A673 (cell line): ENCODE measurements around the gene CIZ1. TPM values are rescaled to one million over a fixed set of nuclear protein-coding genes. Genes with fewer than 3 reads are reported as not detected.

Experiments used
- BruUV-seq: library from RNA; stranded (reverse); fragments of 400-500 nt; replicated peaks from 2 replicates; lab custom pipeline; 2021; lab: Mats Ljungman, UMichigan
- CTCF ChIA-PET: fragments of 300-600 bp; sonication (Branson Sonifier 250); formaldehyde crosslinking; loops from one replicate; lab custom pipeline; 2022; ENCODE audit warnings: antibody characterized with exemption; lab: Charles Lee
- POLR2A ChIA-PET: fragments of 300-600 bp; sonication (Branson Sonifier 250); formaldehyde crosslinking; loops from one replicate; lab custom pipeline; 2022; ENCODE audit warnings: antibody characterized with exemption; ENCODE audit not compliant: low non-redundant PET; lab: Charles Lee
- DNase-seq: peaks from one replicate; pipeline ENCODE4 v3.0.0-alpha.2; 2015; ENCODE audit warnings: low spot score
- H3K27ac ChIP-seq: fragments of 200-600 bp; sonication (generic); 2 replicates; pipeline ENCODE4 v1.5.1; 2016; ENCODE audit warnings: mixed run types, low read depth, mild to moderate bottlenecking, mixed read lengths, antibody characterized with exemption, low read length; ENCODE audit not compliant: poor library complexity, severe bottlenecking
- H3K27me3 ChIP-seq: fragments of 200-600 bp; sonication (generic); replicated peaks from 2 replicates; pipeline ENCODE4 v1.6.1; 2017; ENCODE audit warnings: mixed run types, low read depth, mild to moderate bottlenecking, mixed read lengths, antibody characterized with exemption, low read length; ENCODE audit not compliant: insufficient read depth, poor library complexity
- H3K36me3 ChIP-seq: fragments of 200-600 bp; sonication (generic); 2 replicates; pipeline ENCODE4 v1.6.1; 2016; ENCODE audit warnings: mixed run types, mild to moderate bottlenecking, mixed read lengths, antibody characterized with exemption, low read length; ENCODE audit not compliant: insufficient read depth, poor library complexity, severe bottlenecking
- H3K4me1 ChIP-seq: fragments of 200-600 bp; sonication (generic); 2 replicates; pipeline ENCODE4 v1.6.1; 2017; ENCODE audit warnings: mixed run types, mild to moderate bottlenecking, mixed read lengths, antibody characterized with exemption, low read length; ENCODE audit not compliant: insufficient read depth, poor library complexity, severe bottlenecking
- H3K4me3 ChIP-seq: fragments of 200-600 bp; sonication (generic); 2 replicates; pipeline ENCODE4 v1.5.1; 2016; ENCODE audit warnings: low read depth, mixed run types, mild to moderate bottlenecking, mixed read lengths, low read length; ENCODE audit not compliant: poor library complexity, severe bottlenecking
- H3K9me3 ChIP-seq: fragments of 200-600 bp; sonication (generic); 2 replicates; pipeline ENCODE4 v1.6.1; 2016; ENCODE audit warnings: mixed run types, low read depth, mild to moderate bottlenecking, mixed read lengths, antibody characterized with exemption, low read length; ENCODE audit not compliant: poor library complexity, severe bottlenecking
- EZH2 ChIP-seq: fragments of 200-600 bp; sonication (generic); IDR thresholded peaks from 2 replicates; pipeline ENCODE4 v1.6.1; 2017; ENCODE audit warnings: borderline replicate concordance, low read depth, mild to moderate bottlenecking, mixed read lengths, antibody characterized with exemption, low read length; ENCODE audit not compliant: poor library complexity, severe bottlenecking
- intact Hi-C: fragments of 100-400 bp; cut with micrococcal nuclease; formaldehyde crosslinking; loops from one replicate; pipeline ENCODE4 v1.10.0; 2022; ENCODE audit not compliant: unreplicated experiment
- total RNA-seq: library from RNA; stranded (reverse); gene quantifications from 2 replicates; pipeline ENCODE4 v1.2.3, GENCODE V29; 2021
- TF ChIP-seq, protein P1 (sequence below): fragments of 300-800, 200-600 bp; sonication (generic); conservative IDR thresholded peaks from 2 replicates; pipeline ENCODE4 v1.5.1; 2017; ENCODE audit warnings: low read depth, mild to moderate bottlenecking, antibody characterized with exemption, low read length, moderate library complexity, mixed read lengths

Gene CIZ1
- total RNA-seq, 1 experiment from 2014 or later, result 158 TPM

DNA sequence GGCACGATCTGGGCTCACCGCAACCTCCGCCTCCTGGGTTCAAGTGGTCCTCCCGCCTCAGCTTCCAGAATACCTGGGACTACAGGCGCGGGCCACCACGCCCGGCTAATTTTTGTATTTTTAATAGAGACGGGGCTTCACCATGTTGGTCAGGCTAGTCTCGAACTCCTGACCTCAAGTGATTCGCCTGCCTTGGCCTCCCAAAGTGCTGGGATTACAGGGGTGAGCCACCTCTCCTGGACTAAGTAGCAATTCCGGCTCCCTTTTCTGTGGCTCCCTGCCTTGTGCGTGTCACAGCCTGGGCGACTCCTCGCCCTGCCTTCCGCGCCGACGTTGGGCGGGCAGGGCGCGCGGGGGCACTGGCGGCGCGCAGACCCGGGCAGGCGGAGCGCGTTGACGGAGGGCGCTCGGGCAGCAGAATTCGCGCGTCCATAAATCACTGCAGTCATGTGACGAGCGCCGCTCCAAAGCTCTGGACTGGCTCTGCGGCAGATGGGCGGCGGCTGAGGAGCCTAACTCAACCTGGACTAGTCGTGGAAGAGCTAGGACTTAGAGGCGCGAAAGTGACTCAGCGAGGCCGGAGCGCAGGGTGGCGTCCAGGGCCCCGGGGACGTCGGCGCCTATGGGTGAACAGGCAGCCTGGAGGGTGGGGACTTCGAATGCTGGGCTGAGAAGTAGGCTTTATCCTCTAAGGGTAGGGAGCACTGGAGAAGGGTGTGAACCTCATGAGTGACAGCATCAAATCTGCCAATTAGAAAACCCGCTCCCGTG, 1.4 kb upstream of the CIZ1 start:
- peaks cover 19% of the 10 kb centered on the region for H3K36me3 ChIP-seq
- H3K27ac ChIP-seq, result no peak overlapping the region
- H3K4me1 ChIP-seq, result peaks cover 23% of the 10 kb centered on the region
- TF ChIP-seq, protein P1, sequence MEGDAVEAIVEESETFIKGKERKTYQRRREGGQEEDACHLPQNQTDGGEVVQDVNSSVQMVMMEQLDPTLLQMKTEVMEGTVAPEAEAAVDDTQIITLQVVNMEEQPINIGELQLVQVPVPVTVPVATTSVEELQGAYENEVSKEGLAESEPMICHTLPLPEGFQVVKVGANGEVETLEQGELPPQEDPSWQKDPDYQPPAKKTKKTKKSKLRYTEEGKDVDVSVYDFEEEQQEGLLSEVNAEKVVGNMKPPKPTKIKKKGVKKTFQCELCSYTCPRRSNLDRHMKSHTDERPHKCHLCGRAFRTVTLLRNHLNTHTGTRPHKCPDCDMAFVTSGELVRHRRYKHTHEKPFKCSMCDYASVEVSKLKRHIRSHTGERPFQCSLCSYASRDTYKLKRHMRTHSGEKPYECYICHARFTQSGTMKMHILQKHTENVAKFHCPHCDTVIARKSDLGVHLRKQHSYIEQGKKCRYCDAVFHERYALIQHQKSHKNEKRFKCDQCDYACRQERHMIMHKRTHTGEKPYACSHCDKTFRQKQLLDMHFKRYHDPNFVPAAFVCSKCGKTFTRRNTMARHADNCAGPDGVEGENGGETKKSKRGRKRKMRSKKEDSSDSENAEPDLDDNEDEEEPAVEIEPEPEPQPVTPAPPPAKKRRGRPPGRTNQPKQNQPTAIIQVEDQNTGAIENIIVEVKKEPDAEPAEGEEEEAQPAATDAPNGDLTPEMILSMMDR, result no peak
- TF ChIP-seq EZH2, result no peak
- no peaks in the 10 kb centered on the region for H3K27me3 ChIP-seq
- DNase-seq, result peak; percentile 87
- POLR2A ChIA-PET, result no interaction called here
- intact Hi-C loops, result no loop called here
- H3K4me3 ChIP-seq, result no peak overlapping the region
- no TSS peak for BruUV-seq
- CTCF ChIA-PET, result interaction anchor here (1.2 kb wide), 1 partner anchor 49 kb away, joined by 3 read pairs; no protein-coding TSS in a partner anchor
- no peaks in the 10 kb centered on the region for H3K9me3 ChIP-seq

DNA sequence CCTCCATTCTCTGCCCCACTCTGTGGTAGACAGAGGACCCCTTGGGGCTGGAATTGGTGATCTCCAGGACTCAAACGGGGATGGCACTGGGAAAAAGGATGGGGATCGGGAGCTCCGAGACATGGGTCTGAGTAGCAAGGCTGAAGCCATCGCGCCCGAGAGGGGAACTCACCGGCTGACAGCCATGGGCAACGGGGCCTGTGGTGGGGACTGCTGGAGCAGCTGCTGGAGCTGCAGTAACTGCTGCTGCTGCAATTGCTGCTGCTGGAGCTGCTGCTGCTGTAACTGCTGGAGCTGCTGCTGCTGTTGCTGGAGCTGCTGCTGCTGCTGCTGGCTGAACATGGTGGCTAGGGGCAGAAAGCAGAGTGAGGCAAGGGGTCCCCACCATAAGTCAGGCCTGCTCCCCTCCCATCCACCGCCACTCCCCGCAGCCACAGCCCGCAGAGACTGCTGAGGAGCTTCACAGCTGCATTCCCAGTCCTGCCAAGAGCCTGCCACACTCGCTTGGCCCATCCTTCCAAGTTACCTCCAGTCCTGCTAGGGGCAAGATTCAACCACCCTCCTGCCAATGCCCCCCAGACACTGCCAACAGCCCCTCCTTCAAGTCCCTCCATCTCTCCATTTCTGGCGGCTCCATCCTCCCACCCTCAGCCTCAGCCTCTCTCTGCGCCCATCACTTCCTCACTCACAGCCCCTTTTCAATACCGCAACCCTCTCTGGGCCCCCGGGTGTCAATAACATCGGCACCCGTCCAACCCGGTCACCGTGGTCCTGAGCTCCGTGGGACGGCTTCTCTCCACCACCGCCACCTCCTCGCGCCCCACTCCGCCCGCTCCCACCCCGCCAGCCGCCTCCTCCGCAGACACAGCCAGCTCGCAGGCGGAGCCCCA, 611 bp downstream of the CIZ1 start:
- intact Hi-C loops, result no loop called here
- ChIA-PET CTCF (no interaction called here), POLR2A (interaction anchor here (0.6 kb wide), 1 partner anchor 33 kb away, joined by 3 read pairs; no protein-coding TSS in a partner anchor)
- H3K4me1 ChIP-seq, result peaks cover 23% of the 10 kb centered on the region
- H3K9me3 ChIP-seq, result no peaks in the 10 kb centered on the region
- peak overlapping the region; percentile 97 for H3K4me3 ChIP-seq
- TF ChIP-seq EZH2, result no peak
- no peaks in the 10 kb centered on the region for H3K27me3 ChIP-seq
- BruUV-seq, result no TSS peak
- peaks cover 24% of the 10 kb centered on the region for H3K36me3 ChIP-seq
- peak overlapping the region; percentile 92 for H3K27ac ChIP-seq
- DNase-seq, result no peak

DNA sequence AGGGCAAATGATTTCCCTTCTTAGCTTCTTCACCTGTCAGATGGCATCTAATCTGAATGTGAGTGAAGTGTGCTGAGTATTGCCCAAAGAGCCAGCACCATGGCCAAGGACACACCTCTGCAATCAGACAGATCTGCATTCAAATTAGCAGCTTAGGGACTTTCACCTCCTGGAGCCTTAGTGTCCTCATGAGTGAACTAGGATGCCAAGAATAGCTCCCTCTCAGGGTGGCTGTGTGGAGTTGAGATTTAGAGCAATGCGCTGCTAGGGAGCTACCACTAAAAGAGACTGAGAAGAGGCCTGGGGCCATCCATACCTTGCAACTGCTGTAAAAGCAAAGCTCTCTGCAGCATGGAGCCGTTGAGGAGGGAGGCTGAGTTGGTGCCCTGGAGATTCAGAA, 1.4 kb downstream of the CIZ1 start:
- intact Hi-C loops, result no loop called here
- TSS peak; percentile 21 for BruUV-seq

More for the DNA sequence above, 1.4 kb downstream of the CIZ1 start:
- no peak for DNase-seq
- ChIA-PET CTCF (no interaction called here), POLR2A (interaction anchor here (0.6 kb wide), 1 partner anchor 34 kb away, joined by 3 read pairs; no protein-coding TSS in a partner anchor)
- TF ChIP-seq, protein P1, result no peak
- no peaks in the 10 kb centered on the region for H3K27me3 ChIP-seq
- no peak overlapping the region for H3K27ac ChIP-seq
- H3K36me3 ChIP-seq, result peaks cover 31% of the 10 kb centered on the region
- peaks cover 23% of the 10 kb centered on the region for H3K4me1 ChIP-seq
- H3K9me3 ChIP-seq, result no peaks in the 10 kb centered on the region
- peak overlapping the region; percentile 97 for H3K4me3 ChIP-seq
